HepG2 (cell line): ENCODE data around the gene RPL38. TPM values are rescaled to one million over a fixed set of nuclear protein-coding genes. Genes with fewer than 3 reads are reported as not detected.

Source experiments
- HNRNPH1 ChIP-seq: fragments of 200-400 bp; formaldehyde crosslinking; optimal IDR thresholded peaks from 2 replicates; pipeline ENCODE3; 2017; ENCODE audit warnings: mild to moderate bottlenecking, low read depth, low read length
- KDM3A ChIP-seq: IDR thresholded peaks from 2 replicates; pipeline ENCODE4 v1.6.1; 2018; ENCODE audit warnings: low read depth, missing compliant biosample characterization
- KMT2B ChIP-seq: IDR thresholded peaks from 2 replicates; pipeline ENCODE4 v1.6.1; 2016; ENCODE audit warnings: missing genetic modification reagents, missing compliant biosample characterization
- MYC ChIP-seq: sonication (generic); formaldehyde crosslinking; IDR thresholded peaks from 2 replicates; pipeline ENCODE4 v1.9.0; 2021; ENCODE audit warnings: missing genetic modification reagents, borderline replicate concordance
- NR3C1 ChIP-seq: sonication (generic); formaldehyde crosslinking; IDR thresholded peaks from 2 replicates; pipeline ENCODE4 v1.4.0; 2020; ENCODE audit warnings: missing genetic modification reagents
- SP1 ChIP-seq, 2 experiments: fragments of 450-650 bp in 1 of 2; sonication (generic) in 1 of 2; formaldehyde crosslinking in 1 of 2; IDR thresholded peaks; 2 replicates each; pipeline versions ENCODE4 v1.4.0 to v1.6.1; 2016 to 2020; ENCODE audit warnings: missing genetic modification reagents in 1 of 2
- SRSF4 ChIP-seq: fragments of 200-400 bp; formaldehyde crosslinking; IDR thresholded peaks from one replicate; pipeline ENCODE4 v1.6.1; 2018; ENCODE audit warnings: mild to moderate bottlenecking, low read depth, low read length, moderate library complexity; ENCODE audit not compliant: poor library complexity, severe bottlenecking
- polyA plus RNA-seq, 8 experiments: library from polyadenylated mRNA; depleted of rRNA in 3 of 8; stranded (reverse) in 7 of 8; unstranded in 1 of 8; fragments of >200 nt; fragmentation: Illumina TruSeq in 4 of 8; extraction: Trizol in 4 of 8; gene quantifications; 2 replicates each; pipeline versions ENCODE4 v1.2.1 to v1.2.3, GENCODE V29; 2011 to 2016; ENCODE audit warnings: low read depth in 4 of 8, missing spikeins in 1 of 8, mixed read lengths in 1 of 8; ENCODE audit not compliant: insufficient read depth in 1 of 8
- total RNA-seq, 5 experiments: library from RNA; depleted of rRNA; stranded (reverse); fragments of >200 nt; fragmentation: Illumina TruSeq; extraction: Trizol; gene quantifications; 2 replicates each; pipeline ENCODE4 v1.2.3, GENCODE V29; 2016; ENCODE audit warnings: low read depth in 1 of 5
- TF ChIP-seq, protein P1 (sequence below): sonication (generic); formaldehyde crosslinking; IDR thresholded peaks from 2 replicates; pipeline ENCODE4 v1.5.0; 2020; ENCODE audit warnings: mild to moderate bottlenecking, missing genetic modification reagents, moderate library complexity
- TF ChIP-seq, protein P2 (sequence below): sonication (generic); IDR thresholded peaks from 2 replicates; pipeline ENCODE4 v1.6.1; 2016; ENCODE audit warnings: low read depth, borderline replicate concordance
- TF ChIP-seq, protein P3 (sequence below): sonication (generic); formaldehyde crosslinking; conservative IDR thresholded peaks from 2 replicates; pipeline ENCODE4 v1.8.0; 2022; ENCODE audit warnings: mild to moderate bottlenecking, moderate library complexity, missing genetic modification reagents
- TF ChIP-seq, protein P4 (sequence below): sonication (generic); formaldehyde crosslinking; IDR thresholded peaks from 2 replicates; pipeline ENCODE4 v1.4.0; 2020; ENCODE audit warnings: missing genetic modification reagents, borderline replicate concordance
- TF ChIP-seq, protein P5 (sequence below): sonication (generic); formaldehyde crosslinking; IDR thresholded peaks from 2 replicates; pipeline ENCODE4 v1.5.1; 2020; ENCODE audit warnings: mild to moderate bottlenecking, moderate library complexity, missing genetic modification reagents
- TF ChIP-seq, protein P6 (sequence below): IDR thresholded peaks from 2 replicates; pipeline ENCODE4 v1.6.1; 2012; ENCODE audit warnings: low read depth, low read length, improper control_type of control experiment
- TF ChIP-seq, protein P7 (sequence below): sonication (generic); formaldehyde crosslinking; IDR thresholded peaks from 2 replicates; pipeline ENCODE4 v1.8.0; 2022; ENCODE audit warnings: mild to moderate bottlenecking, missing genetic modification reagents, borderline replicate concordance

RPL38 gene
- total and polyA plus RNA-seq, 2 of the 13 experiments (the other 11 are each of a cell fraction or from before 2014, with no cell fraction given): 2,370 to 2,372 TPM

DNA sequence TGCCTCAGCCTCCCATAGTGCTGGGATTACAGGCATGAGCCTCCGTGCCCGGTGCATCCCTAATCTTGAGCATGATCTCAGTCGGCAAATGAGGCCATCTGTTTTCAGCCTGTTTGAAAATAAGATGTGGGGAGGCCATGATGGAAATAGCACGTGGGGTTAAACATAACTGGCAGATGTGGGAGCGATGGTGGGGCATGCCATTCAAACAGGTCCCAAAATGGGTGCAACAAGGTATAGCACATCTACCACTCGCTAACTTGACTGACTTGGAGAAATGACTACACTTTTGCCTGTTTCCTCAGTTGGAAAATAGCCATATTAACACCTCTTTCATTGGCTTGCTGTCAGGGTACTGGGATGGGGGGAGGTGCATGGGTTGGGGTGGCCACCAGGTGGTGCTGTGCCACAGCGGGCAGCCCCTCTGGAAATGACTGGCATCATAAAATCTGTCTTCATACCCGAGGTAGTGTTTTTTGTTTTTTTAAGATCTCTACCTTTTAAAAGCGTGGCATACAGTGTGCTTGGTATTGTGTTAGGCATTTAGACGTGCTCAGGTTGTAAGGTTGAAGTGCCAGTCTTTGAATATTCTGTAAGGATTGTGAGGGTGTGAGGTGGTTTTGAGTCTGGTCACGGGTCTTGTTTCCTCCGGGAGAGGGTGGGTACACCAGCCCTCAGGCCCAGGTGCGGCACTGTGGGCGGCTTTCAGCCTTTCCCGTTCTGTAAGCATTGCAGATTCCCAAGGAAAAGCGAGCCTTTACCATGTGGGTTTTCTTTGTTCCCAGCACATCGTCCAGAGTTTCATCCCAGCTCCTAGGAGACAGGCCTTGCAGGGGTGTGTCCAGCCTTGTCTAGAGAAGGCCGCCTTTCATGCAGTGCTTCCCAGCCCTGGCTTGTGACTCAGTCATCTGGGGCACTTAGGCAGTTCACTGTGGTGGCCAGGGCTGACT is 7.0 kb downstream of the RPL38 start (continued):
- TF ChIP-seq, protein P1, sequence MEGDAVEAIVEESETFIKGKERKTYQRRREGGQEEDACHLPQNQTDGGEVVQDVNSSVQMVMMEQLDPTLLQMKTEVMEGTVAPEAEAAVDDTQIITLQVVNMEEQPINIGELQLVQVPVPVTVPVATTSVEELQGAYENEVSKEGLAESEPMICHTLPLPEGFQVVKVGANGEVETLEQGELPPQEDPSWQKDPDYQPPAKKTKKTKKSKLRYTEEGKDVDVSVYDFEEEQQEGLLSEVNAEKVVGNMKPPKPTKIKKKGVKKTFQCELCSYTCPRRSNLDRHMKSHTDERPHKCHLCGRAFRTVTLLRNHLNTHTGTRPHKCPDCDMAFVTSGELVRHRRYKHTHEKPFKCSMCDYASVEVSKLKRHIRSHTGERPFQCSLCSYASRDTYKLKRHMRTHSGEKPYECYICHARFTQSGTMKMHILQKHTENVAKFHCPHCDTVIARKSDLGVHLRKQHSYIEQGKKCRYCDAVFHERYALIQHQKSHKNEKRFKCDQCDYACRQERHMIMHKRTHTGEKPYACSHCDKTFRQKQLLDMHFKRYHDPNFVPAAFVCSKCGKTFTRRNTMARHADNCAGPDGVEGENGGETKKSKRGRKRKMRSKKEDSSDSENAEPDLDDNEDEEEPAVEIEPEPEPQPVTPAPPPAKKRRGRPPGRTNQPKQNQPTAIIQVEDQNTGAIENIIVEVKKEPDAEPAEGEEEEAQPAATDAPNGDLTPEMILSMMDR (CRISPR knock-in tag): peak; percentile 94
- TF ChIP-seq, protein P2, sequence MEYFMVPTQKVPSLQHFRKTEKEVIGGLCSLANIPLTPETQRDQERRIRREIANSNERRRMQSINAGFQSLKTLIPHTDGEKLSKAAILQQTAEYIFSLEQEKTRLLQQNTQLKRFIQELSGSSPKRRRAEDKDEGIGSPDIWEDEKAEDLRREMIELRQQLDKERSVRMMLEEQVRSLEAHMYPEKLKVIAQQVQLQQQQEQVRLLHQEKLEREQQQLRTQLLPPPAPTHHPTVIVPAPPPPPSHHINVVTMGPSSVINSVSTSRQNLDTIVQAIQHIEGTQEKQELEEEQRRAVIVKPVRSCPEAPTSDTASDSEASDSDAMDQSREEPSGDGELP: no peak
- TF ChIP-seq KDM3A (CRISPR knock-in tag) (peak; percentile 54; the same call in 1 of the 2 replicates), NR3C1 (CRISPR knock-in tag) (no peak), MYC (CRISPR knock-in tag) (no peak), SRSF4 (peak; percentile 54), HNRNPH1 (peak; percentile 90), KMT2B (CRISPR knock-in tag) (peak; percentile 24; the same call in 1 of the 2 replicates), SP1 (IDR thresholded peaks at IDR 0.05) (no peak), SP1 (CRISPR knock-in tag; IDR thresholded peaks at IDR 0.05) (0 out of 2 replicates have a peak, but pooled peaks have one; percentile 25)
- TF ChIP-seq, protein P3, sequence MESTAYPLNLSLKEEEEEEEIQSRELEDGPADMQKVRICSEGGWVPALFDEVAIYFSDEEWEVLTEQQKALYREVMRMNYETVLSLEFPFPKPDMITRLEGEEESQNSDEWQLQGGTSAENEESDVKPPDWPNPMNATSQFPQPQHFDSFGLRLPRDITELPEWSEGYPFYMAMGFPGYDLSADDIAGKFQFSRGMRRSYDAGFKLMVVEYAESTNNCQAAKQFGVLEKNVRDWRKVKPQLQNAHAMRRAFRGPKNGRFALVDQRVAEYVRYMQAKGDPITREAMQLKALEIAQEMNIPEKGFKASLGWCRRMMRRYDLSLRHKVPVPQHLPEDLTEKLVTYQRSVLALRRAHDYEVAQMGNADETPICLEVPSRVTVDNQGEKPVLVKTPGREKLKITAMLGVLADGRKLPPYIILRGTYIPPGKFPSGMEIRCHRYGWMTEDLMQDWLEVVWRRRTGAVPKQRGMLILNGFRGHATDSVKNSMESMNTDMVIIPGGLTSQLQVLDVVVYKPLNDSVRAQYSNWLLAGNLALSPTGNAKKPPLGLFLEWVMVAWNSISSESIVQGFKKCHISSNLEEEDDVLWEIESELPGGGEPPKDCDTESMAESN (CRISPR knock-in tag): peak; percentile 11; the same call in 1 of the 2 replicates
- TF ChIP-seq, protein P4, sequence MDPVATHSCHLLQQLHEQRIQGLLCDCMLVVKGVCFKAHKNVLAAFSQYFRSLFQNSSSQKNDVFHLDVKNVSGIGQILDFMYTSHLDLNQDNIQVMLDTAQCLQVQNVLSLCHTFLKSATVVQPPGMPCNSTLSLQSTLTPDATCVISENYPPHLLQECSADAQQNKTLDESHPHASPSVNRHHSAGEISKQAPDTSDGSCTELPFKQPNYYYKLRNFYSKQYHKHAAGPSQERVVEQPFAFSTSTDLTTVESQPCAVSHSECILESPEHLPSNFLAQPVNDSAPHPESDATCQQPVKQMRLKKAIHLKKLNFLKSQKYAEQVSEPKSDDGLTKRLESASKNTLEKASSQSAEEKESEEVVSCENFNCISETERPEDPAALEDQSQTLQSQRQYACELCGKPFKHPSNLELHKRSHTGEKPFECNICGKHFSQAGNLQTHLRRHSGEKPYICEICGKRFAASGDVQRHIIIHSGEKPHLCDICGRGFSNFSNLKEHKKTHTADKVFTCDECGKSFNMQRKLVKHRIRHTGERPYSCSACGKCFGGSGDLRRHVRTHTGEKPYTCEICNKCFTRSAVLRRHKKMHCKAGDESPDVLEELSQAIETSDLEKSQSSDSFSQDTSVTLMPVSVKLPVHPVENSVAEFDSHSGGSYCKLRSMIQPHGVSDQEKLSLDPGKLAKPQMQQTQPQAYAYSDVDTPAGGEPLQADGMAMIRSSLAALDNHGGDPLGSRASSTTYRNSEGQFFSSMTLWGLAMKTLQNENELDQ (CRISPR knock-in tag): no peak
- TF ChIP-seq, protein P5, sequence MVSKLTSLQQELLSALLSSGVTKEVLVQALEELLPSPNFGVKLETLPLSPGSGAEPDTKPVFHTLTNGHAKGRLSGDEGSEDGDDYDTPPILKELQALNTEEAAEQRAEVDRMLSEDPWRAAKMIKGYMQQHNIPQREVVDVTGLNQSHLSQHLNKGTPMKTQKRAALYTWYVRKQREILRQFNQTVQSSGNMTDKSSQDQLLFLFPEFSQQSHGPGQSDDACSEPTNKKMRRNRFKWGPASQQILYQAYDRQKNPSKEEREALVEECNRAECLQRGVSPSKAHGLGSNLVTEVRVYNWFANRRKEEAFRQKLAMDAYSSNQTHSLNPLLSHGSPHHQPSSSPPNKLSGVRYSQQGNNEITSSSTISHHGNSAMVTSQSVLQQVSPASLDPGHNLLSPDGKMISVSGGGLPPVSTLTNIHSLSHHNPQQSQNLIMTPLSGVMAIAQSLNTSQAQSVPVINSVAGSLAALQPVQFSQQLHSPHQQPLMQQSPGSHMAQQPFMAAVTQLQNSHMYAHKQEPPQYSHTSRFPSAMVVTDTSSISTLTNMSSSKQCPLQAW: peak; percentile 56; the same call in 1 of the 2 replicates
- TF ChIP-seq, protein P6, sequence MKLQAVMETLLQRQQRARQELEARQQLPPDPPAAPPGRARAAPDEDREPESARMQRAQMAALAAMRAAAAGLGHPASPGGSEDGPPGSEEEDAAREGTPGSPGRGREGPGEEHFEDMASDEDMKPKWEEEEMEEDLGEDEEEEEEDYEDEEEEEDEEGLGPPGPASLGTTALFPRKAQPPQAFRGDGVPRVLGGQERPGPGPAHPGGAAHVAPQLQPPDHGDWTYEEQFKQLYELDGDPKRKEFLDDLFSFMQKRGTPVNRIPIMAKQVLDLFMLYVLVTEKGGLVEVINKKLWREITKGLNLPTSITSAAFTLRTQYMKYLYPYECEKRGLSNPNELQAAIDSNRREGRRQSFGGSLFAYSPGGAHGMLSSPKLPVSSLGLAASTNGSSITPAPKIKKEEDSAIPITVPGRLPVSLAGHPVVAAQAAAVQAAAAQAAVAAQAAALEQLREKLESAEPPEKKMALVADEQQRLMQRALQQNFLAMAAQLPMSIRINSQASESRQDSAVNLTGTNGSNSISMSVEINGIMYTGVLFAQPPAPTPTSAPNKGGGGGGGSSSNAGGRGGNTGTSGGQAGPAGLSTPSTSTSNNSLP: 0 out of 2 replicates have a peak, but pooled peaks have one; percentile 22
- TF ChIP-seq, protein P7, sequence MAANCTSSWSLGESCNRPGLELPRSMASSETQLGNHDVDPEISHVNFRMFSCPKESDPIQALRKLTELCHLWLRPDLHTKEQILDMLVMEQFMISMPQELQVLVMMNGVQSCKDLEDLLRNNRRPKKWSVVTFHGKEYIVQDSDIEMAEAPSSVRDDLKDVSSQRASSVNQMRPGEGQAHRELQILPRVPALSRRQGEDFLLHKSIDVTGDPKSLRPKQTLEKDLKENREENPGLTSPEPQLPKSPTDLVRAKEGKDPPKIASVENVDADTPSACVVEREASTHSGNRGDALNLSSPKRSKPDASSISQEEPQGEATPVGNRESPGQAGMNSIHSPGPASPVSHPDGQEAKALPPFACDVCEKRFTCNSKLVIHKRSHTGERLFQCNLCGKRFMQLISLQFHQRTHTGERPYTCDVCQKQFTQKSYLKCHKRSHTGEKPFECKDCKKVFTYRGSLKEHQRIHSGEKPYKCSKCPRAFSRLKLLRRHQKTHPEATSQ (CRISPR knock-in tag): no peak
